Mesodermal cell (in vitro differentiated cells): ENCODE data around the gene GPHN.
"Not testable (repeated sequence)": the region's sequence is repeated elsewhere in the genome, so short reads cannot be mapped to it uniquely, and the experiment has no call there.

ENCODE experiments used
- H3K27ac ChIP-seq: 2 replicates; pipeline ENCODE4 v1.7.0; 2013; ENCODE audit warnings: mild to moderate bottlenecking, low read depth, low read length, moderate library complexity; ENCODE audit not compliant: severe bottlenecking
- H3K36me3 ChIP-seq: 2 replicates; pipeline ENCODE4 v1.7.1; 2013; ENCODE audit warnings: mild to moderate bottlenecking, low read length, moderate library complexity; ENCODE audit not compliant: control insufficient read depth, insufficient read depth
- H3K4me1 ChIP-seq: one replicate; pipeline ENCODE4 v1.7.1; 2013; ENCODE audit warnings: mild to moderate bottlenecking, low read length; ENCODE audit not compliant: insufficient read depth, control insufficient read depth, poor library complexity, severe bottlenecking
- H3K4me3 ChIP-seq: 2 replicates; pipeline ENCODE4 v1.7.0; 2013; ENCODE audit warnings: low read length, control low read depth, mild to moderate bottlenecking; ENCODE audit not compliant: insufficient read depth, poor library complexity, severe bottlenecking; ENCODE audit errors: extremely low read depth
- H3K9me3 ChIP-seq: 2 replicates; pipeline ENCODE4 v1.7.1; 2013; ENCODE audit warnings: mild to moderate bottlenecking, low read length, moderate library complexity; ENCODE audit not compliant: control insufficient read depth
- WGBS, 2 experiments: methylation state at CpG; one replicate each; pipeline ENCODE4 v1.1.5; 2013; ENCODE audit warnings: missing lambda C conversion rate in 2 of 2; ENCODE audit not compliant: insufficient coverage in 2 of 2; 5-methylcytosine and 5-hydroxymethylcytosine counted together

The GPHN gene

DNA sequence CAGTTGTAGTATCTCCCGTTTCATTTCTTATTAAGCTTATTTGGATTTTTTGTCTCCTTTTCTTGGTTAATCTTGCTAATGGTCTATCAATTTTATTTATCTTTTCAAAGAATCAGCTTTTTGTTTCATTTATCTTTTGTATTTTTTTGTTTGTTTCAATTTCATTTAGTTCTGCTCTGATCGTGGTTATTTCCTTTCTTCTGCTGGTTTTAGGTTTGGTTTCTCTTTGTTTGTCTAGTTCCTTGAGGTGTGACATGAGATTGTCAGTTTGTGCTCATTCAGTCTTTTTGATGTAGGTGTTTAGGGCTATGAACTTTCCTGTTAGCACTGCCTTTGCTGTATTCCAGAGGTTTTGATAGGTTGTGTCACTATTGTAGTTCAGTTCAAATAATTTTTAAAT is 207.4 kb downstream of the GPHN start:
- H3K27ac ChIP-seq, H3K36me3 ChIP-seq, H3K4me1 ChIP-seq, H3K4me3 ChIP-seq, H3K9me3 ChIP-seq: not testable (repeated sequence)
- 100% methylated on average over 1 of the region's 2 CpGs; no CpG with 5 or more reads in 1 of the 2 experiments for WGBS, 2 experiments

DNA sequence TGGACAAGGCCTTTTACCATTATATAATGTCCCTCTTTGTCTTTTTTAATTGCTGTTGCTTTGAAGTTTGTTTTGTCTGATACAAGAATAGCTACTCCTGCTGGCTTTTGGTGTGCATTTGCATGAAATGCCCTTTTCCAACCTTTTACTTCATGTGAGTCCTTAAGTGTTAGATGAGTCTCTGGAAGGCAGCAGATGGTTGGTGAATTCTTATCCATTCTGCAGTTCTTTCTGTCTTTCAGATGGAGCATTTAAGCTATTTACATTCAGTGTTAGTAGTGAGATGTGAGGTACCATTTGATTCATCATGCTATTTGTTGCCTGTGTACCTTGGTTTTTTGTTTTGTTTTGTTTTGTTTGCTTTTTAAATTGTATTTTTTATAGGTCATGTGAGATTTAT is 208.3 kb downstream of the GPHN start:
- Histone ChIP-seq H3K4me3 (no peak overlapping the region), H3K27ac (no peak overlapping the region), H3K9me3 (no peaks in the 10 kb centered on the region), H3K4me1 (no peaks in the 10 kb centered on the region), H3K36me3 (no peaks in the 10 kb centered on the region)

DNA sequence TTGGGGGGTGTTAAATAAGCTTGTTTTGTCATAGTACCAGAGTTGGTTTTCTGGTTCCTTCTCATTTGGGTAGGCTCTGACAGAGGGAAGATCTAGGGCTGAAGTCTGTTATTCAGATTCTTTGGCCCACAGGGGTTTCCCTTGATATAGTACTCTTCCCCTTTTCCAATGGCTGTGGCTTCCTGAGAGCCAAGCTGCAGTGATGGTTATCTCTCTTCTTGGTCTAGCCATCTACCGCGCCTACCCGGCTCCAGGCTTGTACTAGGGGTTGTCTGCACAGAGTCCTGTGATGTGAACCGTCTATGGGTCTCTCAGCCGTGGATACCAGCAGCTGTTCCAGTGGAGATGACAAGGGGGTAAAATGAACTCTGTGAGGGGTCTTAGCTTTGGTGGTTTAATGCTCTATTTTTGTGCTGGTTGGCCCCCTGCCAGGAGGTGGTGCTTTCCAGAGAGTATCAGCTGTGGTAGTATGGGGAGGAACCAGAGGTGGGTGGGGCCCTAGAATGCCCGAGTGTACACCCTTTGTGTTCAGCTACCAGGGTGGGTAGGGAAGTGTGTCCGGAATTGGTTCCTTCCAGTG is 209.7 kb downstream of the GPHN start:
- H3K9me3 ChIP-seq = no peaks in the 10 kb centered on the region
- WGBS, 2 experiments = 81 to 87% methylated on average over 4 to 5 of the region's 7 CpGs

DNA sequence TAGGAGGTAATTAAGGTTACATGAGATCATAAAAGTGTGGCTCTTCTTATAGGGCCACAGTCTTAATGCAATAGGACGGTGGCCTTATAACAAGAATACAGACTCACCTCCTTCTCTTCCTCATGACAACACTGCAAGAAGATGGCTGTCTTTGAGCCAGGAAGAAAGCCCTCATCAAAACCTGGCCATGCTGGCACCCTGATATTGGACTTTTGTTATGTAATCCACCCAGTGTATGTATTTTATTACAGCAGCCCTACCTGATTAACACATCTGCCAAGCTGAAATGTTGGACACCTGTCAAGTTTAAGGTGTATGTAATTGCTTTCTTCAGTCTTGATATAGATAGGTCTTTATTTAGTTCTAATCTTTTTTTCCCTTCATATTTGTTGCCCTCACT is 217.0 kb downstream of the GPHN start:
- 100% methylated on average over 1 of the region's 1 CpG for WGBS, 2 experiments
- no peak overlapping the region for H3K27ac ChIP-seq

More for the DNA sequence above, 209.7 kb downstream of the GPHN start:
- H3K36me3 ChIP-seq = no peaks in the 10 kb centered on the region
- H3K4me1 ChIP-seq = no peaks in the 10 kb centered on the region
- H3K27ac ChIP-seq = no peak overlapping the region
- H3K4me3 ChIP-seq = no peak overlapping the region

DNA sequence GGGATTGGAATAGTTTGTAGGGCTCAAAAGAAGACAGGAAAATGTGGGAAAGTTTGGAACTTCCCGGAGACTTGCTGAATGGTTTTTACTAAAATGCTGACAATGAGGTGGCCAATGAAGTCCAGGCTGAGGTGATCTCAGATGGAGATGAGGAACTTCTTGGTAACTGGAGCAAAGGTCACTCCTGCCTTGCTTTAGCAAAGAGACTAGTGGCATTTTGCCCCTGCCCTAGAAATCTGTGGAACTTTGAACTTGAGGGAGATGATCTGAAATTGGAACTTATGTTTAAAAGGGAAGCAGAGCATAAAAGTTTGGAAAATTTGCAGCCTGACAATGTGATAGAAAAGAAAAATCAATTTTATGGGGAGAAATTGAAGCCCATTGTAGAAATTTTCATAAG is 223.4 kb downstream of the GPHN start:
- 93 to 100% methylated on average over 1 of the region's 1 CpG for WGBS, 2 experiments
- H3K27ac ChIP-seq, H3K4me1 ChIP-seq, H3K4me3 ChIP-seq, H3K36me3 ChIP-seq: not testable (repeated sequence)
- peaks cover 27% of the 10 kb centered on the region for H3K9me3 ChIP-seq

More for the DNA sequence above, 217.0 kb downstream of the GPHN start:
- Histone ChIP-seq H3K36me3 (no peaks in the 10 kb centered on the region), H3K9me3 (peaks cover 16% of the 10 kb centered on the region), H3K4me3 (no peak overlapping the region), H3K4me1 (no peaks in the 10 kb centered on the region)

DNA sequence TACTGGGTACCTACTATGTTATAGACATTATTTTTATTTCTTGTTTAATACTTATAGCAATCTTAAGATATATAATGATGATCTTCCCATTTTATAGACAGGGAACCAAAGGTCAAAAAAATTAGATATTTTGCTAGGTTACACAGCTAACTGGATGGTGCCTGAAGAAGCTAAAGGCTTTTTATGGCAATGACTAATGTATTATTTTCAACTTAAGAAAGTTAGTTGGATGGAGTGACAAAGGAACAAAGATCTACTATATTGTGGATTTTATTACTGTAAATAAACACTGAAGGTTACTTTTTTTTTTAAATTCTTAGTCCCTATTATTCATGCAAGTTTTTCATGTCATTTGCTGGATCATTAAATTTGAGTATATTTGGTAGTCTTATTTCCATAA is 227.9 kb downstream of the GPHN start:
- H3K9me3 ChIP-seq = peaks cover 10% of the 10 kb centered on the region
- no peaks in the 10 kb centered on the region for H3K4me1 ChIP-seq
- no peak overlapping the region for H3K4me3 ChIP-seq
- H3K27ac ChIP-seq = no peak overlapping the region
- H3K36me3 ChIP-seq = no peaks in the 10 kb centered on the region

DNA sequence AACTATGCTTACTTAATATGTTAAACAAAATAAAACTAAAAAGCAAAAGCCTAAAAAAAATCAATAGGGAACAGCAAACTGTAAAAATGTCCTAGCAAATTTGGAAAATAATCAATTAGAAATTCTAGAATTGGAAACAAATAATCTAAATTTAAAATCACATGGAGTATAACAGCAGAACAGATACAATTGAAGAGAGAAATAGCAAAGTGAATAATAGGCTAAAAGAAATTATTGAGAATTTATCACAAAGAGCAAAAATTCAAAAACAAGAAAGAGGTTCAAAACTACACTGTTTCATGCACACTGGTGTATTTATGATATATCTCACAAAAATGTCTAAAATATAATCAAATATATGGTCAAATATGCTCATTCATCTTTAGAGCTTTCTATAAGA is 231.9 kb downstream of the GPHN start:
- H3K36me3 ChIP-seq = no peaks in the 10 kb centered on the region
- H3K4me1 ChIP-seq = no peaks in the 10 kb centered on the region
- H3K27ac ChIP-seq = no peak overlapping the region
- H3K9me3 ChIP-seq = no peaks in the 10 kb centered on the region
- H3K4me3 ChIP-seq = no peak overlapping the region

DNA sequence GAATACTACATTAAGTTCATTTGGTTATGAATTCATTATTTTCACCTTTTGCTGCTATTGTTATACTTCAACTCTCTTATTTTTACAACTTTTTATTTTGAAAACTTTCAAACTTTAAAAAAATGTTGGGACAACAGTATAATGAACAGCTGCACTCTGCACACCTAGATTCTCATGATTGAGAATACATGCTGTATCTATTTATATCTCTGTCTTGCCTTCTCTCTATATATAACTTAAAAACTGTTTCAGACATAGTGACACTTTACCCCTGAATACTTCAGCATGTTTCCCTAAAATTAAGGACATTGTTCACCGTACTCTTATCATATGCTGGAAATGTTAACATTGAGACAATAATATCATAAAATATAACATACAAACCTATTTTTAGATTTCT is 237.1 kb downstream of the GPHN start:
- no peaks in the 10 kb centered on the region for H3K4me1 ChIP-seq
- H3K4me3 ChIP-seq = no peak overlapping the region
- H3K27ac ChIP-seq = no peak overlapping the region
- WGBS, 2 experiments = no CpG with 5 or more reads among the region's 1 CpG
- no peaks in the 10 kb centered on the region for H3K36me3 ChIP-seq
- no peaks in the 10 kb centered on the region for H3K9me3 ChIP-seq

DNA sequence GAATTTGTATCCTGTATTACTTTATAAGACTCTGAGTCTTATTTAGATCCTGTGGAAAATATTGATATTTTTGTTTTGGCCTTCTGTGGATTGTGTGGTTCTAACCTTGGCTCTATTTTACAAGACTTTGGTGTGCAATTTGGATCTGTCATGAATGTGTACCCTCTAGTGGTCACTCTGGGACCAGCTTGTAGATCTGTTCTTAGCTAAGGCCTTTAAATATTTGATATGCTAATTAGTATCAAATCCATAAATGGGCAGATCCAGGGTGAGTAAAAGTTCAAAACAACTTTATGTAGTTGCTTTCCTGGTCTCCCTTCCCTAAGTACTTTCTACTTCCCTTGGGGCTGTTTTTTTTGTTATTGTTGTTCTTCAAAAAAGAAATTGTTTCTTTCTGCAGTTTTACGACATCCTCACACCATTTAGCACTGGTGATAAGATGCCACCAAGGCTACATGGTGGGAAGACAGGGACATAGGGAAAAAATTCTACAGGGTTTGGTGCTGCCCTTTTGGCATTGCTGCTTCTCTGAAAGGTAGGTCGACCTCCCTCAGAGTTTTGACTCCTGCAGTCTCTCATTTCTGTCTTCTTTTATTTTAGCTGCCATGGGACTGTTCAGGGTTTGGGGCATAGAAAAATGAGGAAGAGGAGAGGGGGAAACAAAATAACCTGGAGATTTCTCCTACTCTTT is 238.5 kb downstream of the GPHN start:
- no peaks in the 10 kb centered on the region for H3K36me3 ChIP-seq
- no peak overlapping the region for H3K4me3 ChIP-seq
- H3K4me1 ChIP-seq = no peaks in the 10 kb centered on the region
- H3K9me3 ChIP-seq = no peaks in the 10 kb centered on the region
- no CpG with 5 or more reads among the region's 2 CpGs for WGBS, 2 experiments
- H3K27ac ChIP-seq = no peak overlapping the region

DNA sequence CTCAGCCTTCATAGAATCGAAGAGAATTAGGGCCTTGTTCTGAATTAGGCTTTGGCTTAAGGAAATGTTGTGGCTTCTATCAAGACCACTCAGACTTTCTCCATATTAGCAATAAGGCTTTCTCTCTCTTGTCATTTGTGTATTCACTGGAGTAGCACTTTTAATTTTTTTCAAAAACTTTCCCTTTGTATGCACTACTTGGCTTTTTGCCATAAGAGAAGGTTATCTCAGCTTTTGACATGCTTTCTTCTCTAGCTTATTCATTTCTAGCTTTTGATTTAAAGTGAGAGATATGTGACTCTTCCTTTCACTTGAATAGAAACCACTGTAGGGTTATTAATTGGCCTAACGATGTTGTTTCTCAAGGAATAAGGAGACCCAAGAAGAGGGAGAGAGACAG is 244.2 kb downstream of the GPHN start:
- Histone ChIP-seq H3K36me3 (no peaks in the 10 kb centered on the region), H3K9me3 (no peaks in the 10 kb centered on the region), H3K27ac (no peak overlapping the region), H3K4me1 (no peaks in the 10 kb centered on the region), H3K4me3 (no peak overlapping the region)
- WGBS, 2 experiments = no CpG with 5 or more reads among the region's 2 CpGs

DNA sequence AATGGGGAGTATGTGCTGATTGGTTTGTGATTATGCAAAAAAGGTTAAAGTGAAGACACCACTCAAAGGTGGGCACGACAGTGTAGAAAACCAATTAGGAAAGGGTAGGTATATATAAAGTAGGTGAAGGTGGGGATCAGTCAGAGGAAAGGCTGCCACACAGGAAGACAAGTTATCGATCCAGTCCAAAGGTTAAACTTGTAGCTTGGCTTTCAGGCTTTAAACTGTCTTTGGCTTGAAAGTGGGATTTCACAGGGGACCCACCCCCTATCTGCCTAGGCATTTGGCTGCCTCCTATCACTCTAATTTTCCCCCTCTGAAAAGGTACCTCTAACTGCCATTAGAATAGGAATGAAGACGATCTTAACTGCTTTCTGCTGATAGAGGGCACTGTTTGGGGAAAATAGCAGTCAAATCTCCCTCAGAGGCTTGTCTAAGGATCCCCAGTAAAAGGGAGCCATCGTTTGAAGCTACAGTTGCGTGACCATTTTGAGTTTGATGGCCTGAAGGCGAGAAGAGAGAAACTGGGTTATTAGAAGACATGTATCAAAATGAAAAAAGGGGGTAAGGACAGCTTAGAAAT is 250.2 kb downstream of the GPHN start:
- WGBS, 2 experiments = 77 to 83% methylated on average over 5 to 6 of the region's 6 CpGs
- Histone ChIP-seq H3K36me3 (no peaks in the 10 kb centered on the region), H3K9me3 (no peaks in the 10 kb centered on the region), H3K4me1 (no peaks in the 10 kb centered on the region), H3K27ac (no peak overlapping the region), H3K4me3 (no peak overlapping the region)
